Hematopoietic multipotent progenitor cell (in vitro differentiated cells): ENCODE results near the gene TMEM179B. TPM values are rescaled to one million over a fixed set of nuclear protein-coding genes. Genes with fewer than 3 reads are reported as not detected.
"Not testable (repeated sequence)": the region's sequence is repeated elsewhere in the genome, so short reads cannot be mapped to it uniquely, and the experiment has no call there.

Experiments used
- DNase-seq, 3 donors: peaks; one replicate each; pipeline ENCODE4 v3.0.0-alpha.2; 2011 to 2015; ENCODE audit warnings: low read depth in 2 of 3, low spot score in 2 of 3
- total RNA-seq: library from RNA; depleted of rRNA; stranded (reverse); fragments of >200 nt; gene quantifications from one replicate; pipeline ENCODE4 v1.2.3, GENCODE V29; 2012

TMEM179B gene
- total RNA-seq, result 49.3 TPM

GRCh38 chr11:62787005-62787759, at the start of gene TMEM179B:
Gene TMEM179B (plus strand): TSS chr11:62787402. CDS start chr11:62787432, 30 bp downstream.
- peak; percentile 94 to 99 (median 99) for DNase-seq

GRCh38 chr11:62747475-62748160, 39.6 kb upstream of the TMEM179B start:
- no peak for DNase-seq

GRCh38 chr11:62749931-62750330, 37.3 kb upstream of the TMEM179B start:
- DNase-seq, result not testable (repeated sequence)

GRCh38 chr11:62752177-62752785, 34.9 kb upstream of the TMEM179B start:
- no peak for DNase-seq

- no peak for DNase-seq
These were observed 34.0 kb upstream of the TMEM179B start for GRCh38 chr11:62752994-62753735.

GRCh38 chr11:62753736-62754603, 33.2 kb upstream of the TMEM179B start, which contains the start of gene ZBTB3:
Gene ZBTB3 (minus strand): TSS chr11:62754160. CDS start chr11:62753664, 496 bp downstream.
- peak; percentile 92 to 99 (median 99) for DNase-seq

GRCh38 chr11:62755086-62755615, 32.1 kb upstream of the TMEM179B start:
- DNase-seq, result no peak

GRCh38 chr11:62757846-62758788, 29.1 kb upstream of the TMEM179B start:
- no peak for DNase-seq

GRCh38 chr11:62760867-62761227, 26.4 kb upstream of the TMEM179B start:
- DNase-seq, result not testable (repeated sequence)

- DNase-seq, result peak in 1 of 3 donors; percentile 15
These were observed 16.4 kb upstream of the TMEM179B start for GRCh38 chr11:62770778-62771143.

- DNase-seq, result peak; percentile 75 to 91 (median 89)
These were observed 15.8 kb upstream of the TMEM179B start, which contains the start of gene TAF6L for GRCh38 chr11:62771144-62772021. Gene TAF6L (plus strand): TSS chr11:62771396. CDS start chr11:62775784, 4,388 bp downstream.

- DNase-seq, result no peak
These were observed 12.8 kb upstream of the TMEM179B start for GRCh38 chr11:62774407-62774806.

- no peak for DNase-seq
These were observed 11.6 kb upstream of the TMEM179B start for GRCh38 chr11:62775646-62776045.

GRCh38 chr11:62777389-62777788, 9.8 kb upstream of the TMEM179B start:
- DNase-seq, result no peak

GRCh38 chr11:62778441-62778840, 8.8 kb upstream of the TMEM179B start:
- no peak for DNase-seq

GRCh38 chr11:62782753-62783152, 4.4 kb upstream of the TMEM179B start:
- DNase-seq, result no peak

GRCh38 chr11:62786318-62787004, 741 bp upstream of the TMEM179B start:
- DNase-seq, result peak; percentile 79 to 91 (median 87)
